Astrocyte of the spinal cord (primary cell): ENCODE results near the gene DOK5.

ENCODE experiments used
- DNase-seq: peaks from one replicate; pipeline ENCODE4 v3.0.0; 2011; ENCODE audit warnings: low read depth, low spot score
- H3K4me3 ChIP-seq: 2 replicates; pipeline ENCODE4 v1.5.1; 2011; ENCODE audit warnings: low read depth, mild to moderate bottlenecking, low read length, moderate library complexity
- CTCF ChIP-seq: IDR thresholded peaks from 2 replicates; pipeline ENCODE4 v1.5.1; 2012; ENCODE audit warnings: low read depth, mild to moderate bottlenecking, low read length, inconsistent platforms
- in situ Hi-C: cut with HindIII; loops from 2 replicates; pipeline ENCODE4 v1.10.0; 2017; ENCODE audit warnings: low sequenced_read_pairs

Gene DOK5

GRCh38 chr20:54636575-54636974 lies 161.2 kb downstream of the DOK5 start:
- H3K4me3 ChIP-seq, result no peak overlapping the region
- no peak for TF ChIP-seq CTCF
- in situ Hi-C loops, result no loop called here
- DNase-seq, result no peak

- no peak for TF ChIP-seq CTCF
- no peak for DNase-seq
- in situ Hi-C loops, result no loop called here
- no peak overlapping the region for H3K4me3 ChIP-seq
Measured at GRCh38 chr20:54639941-54640340, 164.5 kb downstream of the DOK5 start.

GRCh38 chr20:54640800-54641199 lies 165.4 kb downstream of the DOK5 start:
- TF ChIP-seq CTCF, result no peak
- DNase-seq, result no peak
- H3K4me3 ChIP-seq, result no peak overlapping the region
- in situ Hi-C loops, result no loop called here

GRCh38 chr20:54642864-54643667 lies 167.7 kb downstream of the DOK5 start:
- in situ Hi-C loops, result no loop called here
- no peak overlapping the region for H3K4me3 ChIP-seq
- DNase-seq, result no peak
- no peak for TF ChIP-seq CTCF

- TF ChIP-seq CTCF, result no peak
- peak; percentile 91 for DNase-seq
- in situ Hi-C loops, result no loop called here
- H3K4me3 ChIP-seq, result no peak overlapping the region
Measured at GRCh38 chr20:54643761-54644160, 168.4 kb downstream of the DOK5 start.

GRCh38 chr20:54645445-54646155 lies 170.2 kb downstream of the DOK5 start:
- in situ Hi-C loops, result no loop called here
- no peak for TF ChIP-seq CTCF

More at GRCh38 chr20:54645445-54646155, 170.2 kb downstream of the DOK5 start:
- no peak overlapping the region for H3K4me3 ChIP-seq
- no peak for DNase-seq
